Measurements from ENCODE around the gene AANAT.

DNA sequence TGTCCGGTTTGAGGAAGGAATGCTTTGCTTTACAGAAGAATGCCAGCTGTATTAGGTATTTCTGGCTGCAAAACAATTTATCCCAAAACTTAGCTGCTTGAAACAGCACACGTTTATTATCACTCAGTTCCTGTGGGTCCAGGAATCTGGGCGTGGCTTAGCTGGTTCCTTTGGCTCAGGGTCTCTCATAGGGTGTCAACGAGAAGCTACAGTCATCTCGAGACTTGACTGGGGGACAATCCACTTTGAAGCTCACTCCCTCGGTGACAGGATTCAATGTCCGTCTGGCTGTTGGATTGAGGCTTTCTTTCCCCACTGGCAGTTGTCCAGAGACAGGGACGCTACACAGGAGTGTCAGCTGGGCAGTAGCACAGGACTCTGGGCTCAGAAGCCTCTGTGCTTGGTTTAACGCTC is 43.4 kb downstream of the AANAT start:
- TF ChIP-seq TAF1 (IDR thresholded peaks at IDR 0.05; ENCODE audit: low read depth) (no peak), FOXM1 (IDR thresholded peaks at IDR 0.05; ENCODE audit: borderline replicate concordance, low read depth) (no peak), RAD21 (IDR thresholded peaks at IDR 0.05; ENCODE audit: low read depth) (no peak)
- TF ChIP-seq, protein P1, sequence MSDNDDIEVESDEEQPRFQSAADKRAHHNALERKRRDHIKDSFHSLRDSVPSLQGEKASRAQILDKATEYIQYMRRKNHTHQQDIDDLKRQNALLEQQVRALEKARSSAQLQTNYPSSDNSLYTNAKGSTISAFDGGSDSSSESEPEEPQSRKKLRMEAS (IDR thresholded peaks at IDR 0.05) = no peak
- TF ChIP-seq, protein P2, sequence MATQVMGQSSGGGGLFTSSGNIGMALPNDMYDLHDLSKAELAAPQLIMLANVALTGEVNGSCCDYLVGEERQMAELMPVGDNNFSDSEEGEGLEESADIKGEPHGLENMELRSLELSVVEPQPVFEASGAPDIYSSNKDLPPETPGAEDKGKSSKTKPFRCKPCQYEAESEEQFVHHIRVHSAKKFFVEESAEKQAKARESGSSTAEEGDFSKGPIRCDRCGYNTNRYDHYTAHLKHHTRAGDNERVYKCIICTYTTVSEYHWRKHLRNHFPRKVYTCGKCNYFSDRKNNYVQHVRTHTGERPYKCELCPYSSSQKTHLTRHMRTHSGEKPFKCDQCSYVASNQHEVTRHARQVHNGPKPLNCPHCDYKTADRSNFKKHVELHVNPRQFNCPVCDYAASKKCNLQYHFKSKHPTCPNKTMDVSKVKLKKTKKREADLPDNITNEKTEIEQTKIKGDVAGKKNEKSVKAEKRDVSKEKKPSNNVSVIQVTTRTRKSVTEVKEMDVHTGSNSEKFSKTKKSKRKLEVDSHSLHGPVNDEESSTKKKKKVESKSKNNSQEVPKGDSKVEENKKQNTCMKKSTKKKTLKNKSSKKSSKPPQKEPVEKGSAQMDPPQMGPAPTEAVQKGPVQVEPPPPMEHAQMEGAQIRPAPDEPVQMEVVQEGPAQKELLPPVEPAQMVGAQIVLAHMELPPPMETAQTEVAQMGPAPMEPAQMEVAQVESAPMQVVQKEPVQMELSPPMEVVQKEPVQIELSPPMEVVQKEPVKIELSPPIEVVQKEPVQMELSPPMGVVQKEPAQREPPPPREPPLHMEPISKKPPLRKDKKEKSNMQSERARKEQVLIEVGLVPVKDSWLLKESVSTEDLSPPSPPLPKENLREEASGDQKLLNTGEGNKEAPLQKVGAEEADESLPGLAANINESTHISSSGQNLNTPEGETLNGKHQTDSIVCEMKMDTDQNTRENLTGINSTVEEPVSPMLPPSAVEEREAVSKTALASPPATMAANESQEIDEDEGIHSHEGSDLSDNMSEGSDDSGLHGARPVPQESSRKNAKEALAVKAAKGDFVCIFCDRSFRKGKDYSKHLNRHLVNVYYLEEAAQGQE (IDR thresholded peaks at IDR 0.05; ENCODE audit: low read depth) = no peak

Data from Ishikawa (cell line).